HepG2 (cell line): ENCODE data around the gene ELFN1. TPM values are rescaled to one million over a fixed set of nuclear protein-coding genes. Genes with fewer than 3 reads are reported as not detected.

Experiments
- ATAC-seq: fragments of 200-7000 bp; cut with Tn5 transposase; 3 replicates; pipeline ENCODE4 v1.9.1; 2020; ENCODE audit warnings: mild to moderate bottlenecking, moderate library complexity
- BruUV-seq: library from RNA; stranded (reverse); fragments of 400-500 nt; replicated peaks from 2 replicates; lab custom pipeline; 2021; lab: Mats Ljungman, UMichigan
- CTCF ChIA-PET: fragments of 300-600 bp; formaldehyde crosslinking; extraction: SDS; loops from one replicate; lab custom pipeline; 2021; ENCODE audit warnings: low total read pairs, inconsistent platforms, low intra/inter-chr PET ratio; lab: Yijun Ruan, JAX
- POLR2A ChIA-PET: fragments of 350-600 bp; sonication (Branson Sonifier 250); formaldehyde crosslinking; loops from one replicate; lab custom pipeline; 2020; ENCODE audit warnings: antibody characterized with exemption, inconsistent platforms; lab: Yijun Ruan, JAX
- DNase-seq: peaks from one replicate; pipeline ENCODE4 v3.0.0-alpha.2; 2015; ENCODE audit warnings: low spot score
- FAIRE-seq: peaks from 3 replicates; lab custom pipeline; 2011; peaks lifted over from hg19 to GRCh38; lab: Jason Lieb, UNC
- H2AFZ ChIP-seq: one replicate; pipeline ENCODE4 v1.6.1; 2011; ENCODE audit warnings: low read length, inconsistent platforms
- H3K27ac ChIP-seq: fragments of 300-600 bp; 3 replicates; pipeline ENCODE4 v1.8.0; 2011; ENCODE audit warnings: mixed run types, mild to moderate bottlenecking, mixed read lengths, low read length, inconsistent platforms; ENCODE audit not compliant: insufficient read depth; ENCODE audit errors: extremely low read length
- H3K27me3 ChIP-seq, 2 experiments: fragments of 200-600 bp in 1 of 2; 2 replicates in 1 of 2; 3 replicates in 1 of 2; pipeline versions ENCODE4 v1.6.0 to v1.8.0; 2011; ENCODE audit warnings: low read length in 2 of 2, mild to moderate bottlenecking in 2 of 2, moderate library complexity in 2 of 2, inconsistent platforms in 1 of 2; ENCODE audit not compliant: insufficient read depth in 2 of 2, control insufficient read depth in 1 of 2
- H3K36me3 ChIP-seq, 2 experiments: fragments of 200-600 bp in 1 of 2; replicated peaks in 1 of 2; 2 replicates in 1 of 2; 3 replicates in 1 of 2; pipeline versions ENCODE4 v1.5.1 to v1.8.0; 2011; ENCODE audit warnings: low read length in 2 of 2, inconsistent platforms in 1 of 2; ENCODE audit not compliant: insufficient read depth in 2 of 2, control insufficient read depth in 1 of 2
- H3K4me1 ChIP-seq: 2 replicates; pipeline ENCODE4 v1.5.1; 2012; ENCODE audit warnings: low read length, inconsistent platforms; ENCODE audit not compliant: insufficient read depth
- H3K4me2 ChIP-seq: 2 replicates; pipeline ENCODE4 v1.6.0; 2011; ENCODE audit warnings: low read depth, low read length, inconsistent platforms
- H3K4me3 ChIP-seq, 3 experiments: fragments of 200-600 bp in 1 of 3; sonication (generic), shearing (Covaris generic) in 1 of 3; replicated peaks in 1 of 3; 2 replicates each; pipeline ENCODE4 v1.5.1; 2011 to 2016; ENCODE audit warnings: low read length in 3 of 3, inconsistent platforms in 2 of 3, low read depth in 2 of 3, mild to moderate bottlenecking in 2 of 3, control low read depth in 1 of 3, mixed read lengths in 1 of 3; ENCODE audit not compliant: insufficient read depth in 1 of 3
- H3K79me2 ChIP-seq: one replicate; pipeline ENCODE4 v1.6.1; 2011; ENCODE audit warnings: low read length, inconsistent platforms; ENCODE audit not compliant: insufficient read depth
- H3K9ac ChIP-seq: 2 replicates; pipeline ENCODE4 v1.6.0; 2011; ENCODE audit warnings: mild to moderate bottlenecking, low read depth, low read length, inconsistent platforms; ENCODE audit not compliant: insufficient read depth
- H3K9me3 ChIP-seq: 2 replicates; pipeline ENCODE4 v1.5.1; 2012; ENCODE audit warnings: mild to moderate bottlenecking, low read length
- H4K20me1 ChIP-seq: 2 replicates; pipeline ENCODE4 v1.6.0; 2011; ENCODE audit warnings: inconsistent platforms, mild to moderate bottlenecking, low read length, moderate library complexity; ENCODE audit not compliant: insufficient read depth
- CEBPB ChIP-seq: IDR thresholded peaks from 2 replicates; pipeline ENCODE4 v1.6.1; 2011; ENCODE audit warnings: low read depth, low read length, improper control_type of control experiment, borderline replicate concordance
- CHD4 ChIP-seq: fragments of 200-600 bp; sonication (generic); IDR thresholded peaks from 2 replicates; pipeline ENCODE4 v1.7.0; 2017; ENCODE audit warnings: mild to moderate bottlenecking, low read length, borderline replicate concordance
- EEA1 ChIP-seq: sonication (generic); formaldehyde crosslinking; IDR thresholded peaks from 2 replicates; pipeline ENCODE4 v1.5.1; 2020; ENCODE audit warnings: mild to moderate bottlenecking, missing genetic modification reagents, borderline replicate concordance
- HES4 ChIP-seq: sonication (generic); formaldehyde crosslinking; IDR thresholded peaks from 2 replicates; pipeline ENCODE4 v1.9.0; 2021; ENCODE audit warnings: mild to moderate bottlenecking, missing genetic modification reagents, borderline replicate concordance
- NR3C1 ChIP-seq: sonication (generic); formaldehyde crosslinking; IDR thresholded peaks from 2 replicates; pipeline ENCODE4 v1.4.0; 2020; ENCODE audit warnings: missing genetic modification reagents
- REXO4 ChIP-seq: sonication (generic); formaldehyde crosslinking; IDR thresholded peaks from 2 replicates; pipeline ENCODE4 v1.8.0; 2022; ENCODE audit warnings: missing genetic modification reagents, mild to moderate bottlenecking, borderline replicate concordance
- SIN3B ChIP-seq: fragments of 150-350 bp; IDR thresholded peaks from 2 replicates; pipeline ENCODE4 v1.6.1; 2014; ENCODE audit warnings: low read length
- ZNF772 ChIP-seq: sonication (generic); formaldehyde crosslinking; IDR thresholded peaks from 2 replicates; pipeline ENCODE4 v1.5.0; 2020; ENCODE audit warnings: mild to moderate bottlenecking, missing genetic modification reagents
- ZNF883 ChIP-seq: sonication (generic); formaldehyde crosslinking; IDR thresholded peaks from 2 replicates; pipeline ENCODE4 v1.5.1; 2020; ENCODE audit warnings: mild to moderate bottlenecking, missing genetic modification reagents; ENCODE audit errors: not compliant biosample characterization
- WGBS: methylation state at CpG from one replicate; pipeline ENCODE4 v1.1.6; 2017; ENCODE audit warnings: low lambda C conversion rate; 5-methylcytosine and 5-hydroxymethylcytosine counted together
- in situ Hi-C: cut with HindIII; loops from 2 replicates; pipeline ENCODE4 v1.10.0; 2017; ENCODE audit warnings: low pct_unique_long_range_greater_than_20kb; ENCODE audit not compliant: extremely low pct_ligation_motif_present
- intact Hi-C: fragments of 100-400 bp; cut with micrococcal nuclease; formaldehyde crosslinking; loops from one replicate; pipeline ENCODE4 v1.10.0; 2022; ENCODE audit not compliant: unreplicated experiment
- polyA plus RNA-seq, 8 experiments: library from polyadenylated mRNA; depleted of rRNA in 3 of 8; stranded (reverse) in 7 of 8; unstranded in 1 of 8; fragments of >200 nt; fragmentation: Illumina TruSeq in 4 of 8; extraction: Trizol in 4 of 8; gene quantifications; 2 replicates each; pipeline versions ENCODE4 v1.2.1 to v1.2.3, GENCODE V29; 2011 to 2016; ENCODE audit warnings: low read depth in 4 of 8, missing spikeins in 1 of 8, mixed read lengths in 1 of 8; ENCODE audit not compliant: insufficient read depth in 1 of 8
- total RNA-seq, 5 experiments: library from RNA; depleted of rRNA; stranded (reverse); fragments of >200 nt; fragmentation: Illumina TruSeq; extraction: Trizol; gene quantifications; 2 replicates each; pipeline ENCODE4 v1.2.3, GENCODE V29; 2016; ENCODE audit warnings: low read depth in 1 of 5
- TF ChIP-seq, protein P1 (sequence below): sonication (generic); formaldehyde crosslinking; IDR thresholded peaks from 2 replicates; pipeline ENCODE4 v1.8.0; 2022; ENCODE audit warnings: missing genetic modification reagents, mild to moderate bottlenecking, inconsistent platforms, borderline replicate concordance
- TF ChIP-seq, protein P2 (sequence below): IDR thresholded peaks from 2 replicates; pipeline ENCODE4 v1.6.1; 2012; ENCODE audit warnings: low read depth, low read length, improper control_type of control experiment
- TF ChIP-seq, protein P3 (sequence below): sonication (generic); formaldehyde crosslinking; IDR thresholded peaks from 2 replicates; pipeline ENCODE4 v1.8.0; 2022; ENCODE audit warnings: low read depth, missing genetic modification reagents

Gene ELFN1
- total and polyA plus RNA-seq, 2 of the 13 experiments (the other 11 are each of a cell fraction or from before 2014, with no cell fraction given): 0.13 to 0.18 TPM

DNA sequence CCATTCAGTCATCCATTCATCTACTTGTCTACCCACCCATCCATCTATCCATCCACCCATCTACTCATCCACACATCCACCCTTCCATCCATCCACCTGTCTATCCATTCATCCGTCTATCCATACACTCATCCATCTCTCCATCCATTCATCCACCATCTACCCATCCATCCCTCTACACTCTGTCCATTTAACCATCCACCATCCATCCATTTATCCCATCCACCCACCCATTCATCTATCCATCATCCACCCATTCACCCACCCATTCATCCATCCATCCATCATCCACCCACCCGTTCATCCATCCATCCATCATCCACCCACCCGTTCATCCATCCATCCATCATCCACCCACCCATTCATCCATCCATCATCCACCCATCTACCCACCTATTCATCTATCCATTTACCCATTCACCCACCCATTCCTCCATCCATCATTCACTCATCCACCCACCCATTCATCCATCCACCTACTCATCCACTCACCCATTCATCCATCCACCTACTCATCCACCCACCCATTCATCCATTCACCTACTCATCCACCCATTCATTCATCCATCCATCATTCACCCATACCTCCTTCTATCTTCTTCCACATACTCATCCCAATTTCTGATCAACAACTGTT, 39.3 kb upstream of the ELFN1 start:
- BruUV-seq: no TSS peak
- Histone ChIP-seq H3K4me1 (no peaks in the 10 kb centered on the region), H3K36me3 (no peaks in the 10 kb centered on the region), H3K79me2 (no peaks in the 10 kb centered on the region), H3K27ac (no peak overlapping the region), H2AFZ (no peak overlapping the region), H3K9me3 (no peaks in the 10 kb centered on the region), H3K9ac (no peak overlapping the region), H4K20me1 (no peaks in the 10 kb centered on the region), H3K4me3 (no peak overlapping the region), H3K27me3 (peaks cover 2 to 8% of the 10 kb centered on the region in 2 experiments; a peak in 2 of 5 replicates), H3K4me2 (no peak overlapping the region)
- intact Hi-C loops: no loop called here
- DNase-seq: no peak
- FAIRE-seq: no peak
- CTCF ChIA-PET: no interaction called here
- no peak for ATAC-seq
- POLR2A ChIA-PET: no interaction called here
- WGBS: 1% methylated on average over 3 of the region's 3 CpGs
- in situ Hi-C loops: loop anchor here (10.0 kb wide), 1 partner anchor 64 kb away; no protein-coding TSS in a partner anchor
- no peak for TF ChIP-seq ZNF772 (CRISPR knock-in tag)
- no peak for TF ChIP-seq HES4 (CRISPR knock-in tag)
- TF ChIP-seq REXO4 (CRISPR knock-in tag): no peak
- no peak for TF ChIP-seq EEA1
- TF ChIP-seq NR3C1: no peak
- TF ChIP-seq, protein P1, sequence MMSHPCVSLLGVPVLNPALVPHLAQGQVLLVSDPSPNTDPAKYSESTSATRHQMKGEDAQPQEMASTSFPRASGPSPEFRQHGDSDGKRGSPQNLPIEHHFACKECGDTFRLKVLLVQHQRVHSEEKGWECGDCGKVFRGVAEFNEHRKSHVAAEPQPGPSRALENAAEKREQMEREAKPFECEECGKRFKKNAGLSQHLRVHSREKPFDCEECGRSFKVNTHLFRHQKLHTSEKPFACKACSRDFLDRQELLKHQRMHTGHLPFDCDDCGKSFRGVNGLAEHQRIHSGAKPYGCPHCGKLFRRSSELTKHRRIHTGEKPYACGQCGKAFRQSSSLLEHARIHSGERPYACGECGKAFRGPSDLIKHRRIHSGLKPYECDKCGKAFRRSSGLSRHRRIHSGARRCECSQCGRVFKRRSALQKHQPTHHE: no peak
- TF ChIP-seq ZNF883 (CRISPR knock-in tag): no peak
- no peak for TF ChIP-seq SIN3B
- TF ChIP-seq, protein P2, sequence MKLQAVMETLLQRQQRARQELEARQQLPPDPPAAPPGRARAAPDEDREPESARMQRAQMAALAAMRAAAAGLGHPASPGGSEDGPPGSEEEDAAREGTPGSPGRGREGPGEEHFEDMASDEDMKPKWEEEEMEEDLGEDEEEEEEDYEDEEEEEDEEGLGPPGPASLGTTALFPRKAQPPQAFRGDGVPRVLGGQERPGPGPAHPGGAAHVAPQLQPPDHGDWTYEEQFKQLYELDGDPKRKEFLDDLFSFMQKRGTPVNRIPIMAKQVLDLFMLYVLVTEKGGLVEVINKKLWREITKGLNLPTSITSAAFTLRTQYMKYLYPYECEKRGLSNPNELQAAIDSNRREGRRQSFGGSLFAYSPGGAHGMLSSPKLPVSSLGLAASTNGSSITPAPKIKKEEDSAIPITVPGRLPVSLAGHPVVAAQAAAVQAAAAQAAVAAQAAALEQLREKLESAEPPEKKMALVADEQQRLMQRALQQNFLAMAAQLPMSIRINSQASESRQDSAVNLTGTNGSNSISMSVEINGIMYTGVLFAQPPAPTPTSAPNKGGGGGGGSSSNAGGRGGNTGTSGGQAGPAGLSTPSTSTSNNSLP: no peak
- no peak for TF ChIP-seq CHD4
- TF ChIP-seq, protein P3, sequence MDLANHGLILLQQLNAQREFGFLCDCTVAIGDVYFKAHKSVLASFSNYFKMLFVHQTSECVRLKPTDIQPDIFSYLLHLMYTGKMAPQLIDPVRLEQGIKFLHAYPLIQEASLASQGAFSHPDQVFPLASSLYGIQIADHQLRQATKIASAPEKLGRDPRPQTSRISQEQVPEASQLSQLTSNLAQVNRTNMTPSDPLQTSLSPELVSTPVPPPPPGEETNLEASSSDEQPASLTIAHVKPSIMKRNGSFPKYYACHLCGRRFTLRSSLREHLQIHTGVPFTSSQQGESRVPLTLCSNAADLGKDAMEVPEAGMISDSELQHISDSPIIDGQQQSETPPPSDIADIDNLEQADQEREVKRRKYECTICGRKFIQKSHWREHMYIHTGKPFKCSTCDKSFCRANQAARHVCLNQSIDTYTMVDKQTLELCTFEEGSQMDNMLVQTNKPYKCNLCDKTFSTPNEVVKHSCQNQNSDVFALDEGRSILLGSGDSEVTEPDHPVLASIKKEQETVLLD (CRISPR knock-in tag): no peak
- no peak for TF ChIP-seq CEBPB
